ENCODE results near the gene BIRC6. TPM values are rescaled to one million over a fixed set of nuclear protein-coding genes. Genes with fewer than 3 reads are reported as not detected.
A peak's percentile ranks its signal among the peaks of the same experiment; 100 is the strongest.

Gene BIRC6
- total and polyA plus RNA-seq, 2 of the 4 experiments (the other 2 are of a cell fraction) = 26.5 to 316 TPM

GRCh38 chr2:32355976-32356680 is 695 bp upstream of the BIRC6 start:
- Histone ChIP-seq H3K4me2 (ENCODE audit: low read depth, low read length) (peak overlapping the region; percentile 80), H3K4ac (ENCODE audit: low read depth, low read length) (peak overlapping the region; percentile 97)
- POLR2A ChIA-PET (ENCODE audit: unreplicated experiment) = no interaction called here

More at GRCh38 chr2:32355976-32356680, 695 bp upstream of the BIRC6 start:
- intact Hi-C loops (cut with micrococcal nuclease) (no loop called here), dilution Hi-C loops (cut with HindIII; ENCODE audit: low sequenced_read_pairs, unreplicated experiment) (no loop called here), in situ Hi-C loops (cut with MboI; ENCODE audit: low sequenced_read_pairs) (no loop called here)
- no peaks in the 10 kb centered on the region for H3K36me3 ChIP-seq (ENCODE audit: control insufficient read depth, insufficient read depth, low read length)
- peak overlapping the region; percentile 96 for H2AK9ac ChIP-seq (replicated peaks; ENCODE audit: low read depth, low read length, poor library complexity)
- H3K18ac ChIP-seq (ENCODE audit: low read depth, low read length) = peak overlapping the region; percentile 80
- no peaks in the 10 kb centered on the region for H3K27me3 ChIP-seq (ENCODE audit: control insufficient read depth, insufficient read depth, low read length)
- peaks cover 38% of the 10 kb centered on the region for H4K20me1 ChIP-seq (ENCODE audit: insufficient read depth, low read length)
- BruUV-seq (replicated peaks) = no TSS peak
- H3K9me3 ChIP-seq (ENCODE audit: control insufficient read depth, insufficient read depth, low read length) = no peaks in the 10 kb centered on the region
- H2BK20ac ChIP-seq (ENCODE audit: low read depth, low read length) = peak overlapping the region; percentile 33
- H3K79me1 ChIP-seq (ENCODE audit: low read depth in 1 of 2, low read length in 2 of 2) = peaks cover 0 to 18% of the 10 kb centered on the region in 2 experiments; a peak in 2 of 4 replicates
- peak overlapping the region; percentile 89 for H2BK120ac ChIP-seq (ENCODE audit: low read depth, low read length)
- peak overlapping the region; percentile 97 to 99 for H4K8ac ChIP-seq (ENCODE audit: low read depth in 2 of 2, low read length in 2 of 2)
- H3K9me1 ChIP-seq (ENCODE audit: insufficient read depth, low read length) = 0 out of 2 replicates have a peak, but pooled peaks cover 5% of the 10 kb centered on the region
- ATAC-seq (ENCODE audit: low read depth) (peak; percentile 2), DNase-seq (no peak)
- H4K91ac ChIP-seq (ENCODE audit: insufficient read depth, low read depth, low read length) = peak overlapping the region; percentile 97
- peak overlapping the region; percentile 98 for H3K56ac ChIP-seq (ENCODE audit: extremely low read depth, insufficient read depth, low read length)
- H2BK5ac ChIP-seq (ENCODE audit: low read depth, low read length, poor library complexity, severe bottlenecking) = peak overlapping the region; percentile 94
- peaks cover 1% of the 10 kb centered on the region; the same call in 1 of the 2 replicates for H3K4me1 ChIP-seq (ENCODE audit: control insufficient read depth, insufficient read depth, low read length)
- peak overlapping the region; percentile 97 for H3K14ac ChIP-seq (replicated peaks; ENCODE audit: low read depth, low read length)
- peak overlapping the region; percentile 98 for H3K9ac ChIP-seq (ENCODE audit: low read depth, low read length)
- peak overlapping the region; percentile 95 for H2AK5ac ChIP-seq (ENCODE audit: low read depth, low read length)
- TF ChIP-seq POLR2A (IDR thresholded peaks at IDR 0.05; ENCODE audit: low read depth, low read length) (no peak), RFX5 (IDR thresholded peaks at IDR 0.05; ENCODE audit: low read depth, low read length) (no peak)
- peak overlapping the region; percentile 87 for H4K5ac ChIP-seq (ENCODE audit: low read depth, low read length)
- H3K4me3 ChIP-seq (ENCODE audit: insufficient read depth, low read depth, low read length) = peak overlapping the region; percentile 68
- H2BK15ac ChIP-seq (ENCODE audit: low read depth, low read length) = peak overlapping the region; percentile 66; the same call in 1 of the 3 replicates
- WGBS, 2 experiments (ENCODE audit: extremely low coverage in 2 of 2, insufficient read length in 1 of 2) = 0% methylated on average over 3 of the region's 10 CpGs; no CpG with 5 or more reads in 1 of the 2 experiments
- H3K27ac ChIP-seq (ENCODE audit: insufficient read depth, low read length) = peak overlapping the region; percentile 96
- peak overlapping the region; percentile 99 for H3K23ac ChIP-seq (ENCODE audit: low read depth, low read length)
- CTCF ChIA-PET = no interaction called here
- peak overlapping the region; percentile 98 for H2AFZ ChIP-seq (replicated peaks; ENCODE audit: low read length, poor library complexity)
